Myocyte (in vitro differentiated cells): Measurements from ENCODE around the gene SRC. TPM values are rescaled to one million over a fixed set of nuclear protein-coding genes. Genes with fewer than 3 reads are reported as not detected.
A peak's percentile ranks its signal among the peaks of the same experiment; 100 is the strongest.

Source experiments
- DNase-seq: peaks from one replicate; pipeline ENCODE4 v3.0.0-alpha.2; 2012; ENCODE audit warnings: low read depth
- total RNA-seq: library from RNA; depleted of rRNA; stranded (reverse); fragments of >200 nt; gene quantifications from 2 replicates; pipeline ENCODE4 v1.2.3, GENCODE V29; 2014

SRC gene
- total RNA-seq, 1 donor from 2014 or later, result 3.2 TPM

- DNase-seq, result no peak
Measured at GRCh38 chr20:37421988-37422387, 76.0 kb downstream of the SRC start.

DNA sequence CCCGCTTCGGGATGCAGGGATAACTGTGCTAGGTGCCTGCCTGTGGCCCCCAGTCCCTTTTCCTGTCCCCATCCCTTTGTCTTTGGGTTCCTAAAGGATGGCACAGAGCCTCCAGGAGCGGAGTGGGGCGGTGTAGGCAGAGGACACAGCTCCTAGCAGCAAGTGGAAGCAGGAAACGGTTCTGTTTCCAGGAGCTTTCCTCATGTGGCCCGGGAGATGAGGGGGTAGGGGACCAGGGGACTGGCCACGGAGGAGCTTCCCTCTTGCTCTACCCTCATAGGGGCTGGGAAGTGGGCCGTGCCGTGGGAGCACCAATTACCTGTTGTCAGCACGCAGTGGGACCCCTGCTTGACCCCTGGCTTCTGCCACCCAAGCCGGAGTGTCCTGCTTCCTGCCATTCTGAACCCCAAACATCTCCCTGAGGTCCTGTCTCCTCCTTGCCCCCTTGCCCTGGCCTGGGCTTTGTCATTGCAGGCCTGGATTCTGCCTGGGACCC is 76.9 kb downstream of the SRC start:
- no peak for DNase-seq

DNA sequence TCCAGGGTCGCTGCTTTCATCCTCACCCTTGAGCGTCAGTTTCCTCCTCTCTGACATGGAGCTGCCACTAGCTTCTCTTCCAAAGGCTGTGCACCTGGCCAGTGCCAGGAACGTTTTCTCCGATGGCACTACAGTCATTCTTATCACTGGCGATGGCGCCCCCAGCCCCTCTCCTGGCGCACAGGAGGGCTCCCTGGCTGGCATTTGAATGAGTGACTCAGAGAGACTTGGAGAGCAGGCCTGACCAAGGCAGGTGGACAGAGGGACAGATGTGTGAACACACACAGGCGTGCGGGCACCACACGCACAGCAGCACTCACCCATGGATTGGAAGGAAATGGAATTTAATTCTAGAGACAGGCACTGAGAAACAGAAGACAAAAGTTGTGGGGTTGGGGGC is 77.6 kb downstream of the SRC start:
- DNase-seq, result no peak

- DNase-seq, result no peak
Measured at GRCh38 chr20:37424062-37424851, 78.3 kb downstream of the SRC start.

GRCh38 chr20:37425103-37425625 is 79.2 kb downstream of the SRC start:
- DNase-seq, result no peak

DNA sequence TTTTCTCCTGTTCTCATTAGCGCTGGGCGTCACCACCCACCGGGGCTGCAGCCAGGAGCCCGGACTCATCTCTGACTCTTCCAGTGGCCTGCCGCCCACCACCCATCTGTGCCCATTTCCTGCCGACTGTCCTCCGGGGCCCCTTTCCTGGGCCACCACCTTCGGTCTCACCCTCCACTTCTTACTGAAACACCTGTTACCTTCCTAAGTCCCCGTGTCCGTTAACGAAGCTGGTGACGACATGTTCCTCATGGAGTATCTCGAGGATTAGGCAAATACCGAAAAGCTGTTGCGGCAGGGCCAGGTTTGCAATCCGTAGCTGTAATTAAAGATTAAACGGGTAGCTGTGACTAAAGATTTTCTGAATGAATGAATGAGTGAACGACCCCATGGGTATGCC is 80.2 kb downstream of the SRC start:
- no peak for DNase-seq

- DNase-seq, result peak; percentile 54
Measured at GRCh38 chr20:37426978-37427377, 81.0 kb downstream of the SRC start.

DNA sequence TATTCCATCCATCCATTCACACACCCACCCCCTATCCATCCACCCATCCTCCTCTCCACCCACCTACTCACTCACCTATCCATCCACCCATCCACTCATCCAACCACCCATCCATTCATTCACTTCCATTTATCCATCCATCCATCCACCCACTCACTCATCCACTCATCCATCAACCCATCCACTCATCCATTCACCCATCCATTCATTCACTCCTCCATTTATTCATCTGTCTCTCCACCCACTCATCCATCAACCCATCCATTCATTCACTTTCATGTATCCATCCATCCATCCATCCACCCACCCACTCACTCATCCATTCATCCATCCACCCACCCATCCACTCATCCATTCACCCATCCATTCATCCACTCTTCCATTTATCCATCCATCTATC is 84.1 kb downstream of the SRC start:
- DNase-seq, result no peak

DNA sequence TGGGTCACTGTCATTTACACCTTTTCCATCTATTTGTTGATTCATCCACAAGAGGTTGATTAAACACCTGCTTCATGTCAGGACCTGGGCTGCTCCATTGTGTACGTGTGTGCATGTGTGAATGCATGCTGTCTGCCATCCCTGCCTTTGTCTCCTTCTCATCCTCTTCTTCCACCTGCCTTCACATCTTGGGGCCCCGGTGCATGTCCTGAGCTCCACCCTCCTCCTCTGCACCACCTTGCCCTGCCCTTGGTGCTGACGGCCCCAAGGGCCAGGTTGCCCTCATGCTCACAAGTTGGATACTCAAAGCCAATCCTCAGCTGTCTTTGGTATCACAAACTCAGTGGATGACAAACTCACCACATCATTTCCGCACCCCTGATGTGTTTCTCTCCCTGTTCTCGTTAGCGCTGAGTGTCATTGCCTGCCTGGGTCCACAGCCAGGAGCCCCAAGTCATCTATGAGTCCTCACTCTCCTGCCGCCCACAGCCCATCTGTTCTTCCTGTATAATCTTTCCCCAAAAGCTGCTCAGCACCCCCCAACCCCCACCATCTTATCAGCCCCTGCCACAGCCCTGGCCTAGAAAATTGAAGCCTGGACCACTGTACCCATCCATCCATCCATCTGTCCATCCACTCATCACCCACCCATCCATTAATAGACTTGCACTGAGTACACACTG is 85.0 kb downstream of the SRC start:
- no peak for DNase-seq

DNA sequence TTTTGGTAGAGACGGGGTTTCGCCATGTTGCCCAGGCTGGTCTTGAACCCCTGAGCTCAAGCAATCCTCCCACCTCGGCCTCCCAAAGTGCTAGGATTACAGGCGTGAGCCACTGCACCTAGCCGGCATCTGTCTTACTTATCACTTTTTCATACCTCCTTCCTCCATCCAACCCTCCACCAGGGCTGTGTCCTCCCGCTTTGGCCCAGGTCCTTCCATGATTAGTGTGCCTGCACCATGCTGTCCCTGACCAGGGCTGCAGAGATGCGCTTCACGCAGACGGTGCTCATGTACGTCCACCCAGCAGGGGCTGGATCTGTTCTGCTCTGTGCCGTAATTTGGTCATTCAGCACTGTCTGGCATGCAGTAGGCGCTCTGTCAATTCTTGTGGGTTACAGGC is 85.8 kb downstream of the SRC start:
- no peak for DNase-seq

DNA sequence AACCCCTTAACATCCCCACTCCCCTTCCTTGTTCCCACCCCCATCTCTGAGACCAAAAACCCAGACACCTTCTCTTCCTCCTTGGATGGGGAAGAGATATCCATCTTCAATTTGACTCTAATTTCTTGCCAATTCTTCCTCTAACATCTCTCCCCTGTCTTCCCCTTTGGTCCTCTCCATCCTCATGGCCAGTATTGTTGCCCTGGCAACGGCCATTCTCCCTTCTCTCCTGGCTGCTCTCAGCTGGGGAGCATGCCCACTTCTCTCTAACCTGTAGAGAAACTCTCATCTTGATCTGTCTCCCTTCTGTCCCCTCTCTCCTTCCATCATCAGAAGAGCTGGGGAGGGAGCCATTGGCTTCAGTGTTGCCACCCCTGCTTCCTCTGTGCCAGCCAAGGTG is 86.7 kb downstream of the SRC start:
- no peak for DNase-seq

- DNase-seq, result no peak
Measured at GRCh38 chr20:37435607-37436006, 89.7 kb downstream of the SRC start.

DNA sequence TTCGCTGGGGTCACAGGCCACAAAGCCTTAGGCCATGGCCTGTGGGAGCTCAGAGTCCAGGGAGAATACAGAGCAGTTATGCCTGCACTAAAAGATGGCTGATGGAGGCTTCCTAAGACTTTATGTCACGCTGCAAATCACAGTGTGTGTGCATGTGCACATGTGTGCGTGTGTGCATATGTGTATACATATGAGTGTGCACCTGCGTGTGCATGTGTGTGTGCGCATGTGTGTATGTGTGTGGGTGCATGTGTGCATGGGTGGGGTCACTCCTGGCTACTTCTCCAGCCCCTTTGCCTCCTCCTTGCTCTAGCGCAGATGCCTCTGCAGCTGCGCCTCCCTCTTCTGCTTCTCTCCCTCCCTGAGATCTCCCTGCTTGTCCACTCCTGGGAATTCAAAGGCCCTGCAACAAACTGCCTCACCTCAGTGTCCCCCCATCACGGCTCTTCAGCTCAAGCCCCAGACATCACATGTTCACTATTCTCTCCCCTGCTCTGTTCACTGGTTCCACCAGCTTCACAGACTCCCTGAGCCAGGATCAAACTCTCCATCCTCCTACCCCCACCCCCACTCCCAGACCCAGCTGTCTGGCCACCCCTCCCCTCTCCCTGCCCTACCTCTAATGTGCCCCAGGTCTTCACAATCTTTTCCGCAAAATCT is 90.7 kb downstream of the SRC start:
- DNase-seq, result no peak

- no peak for DNase-seq
Measured at GRCh38 chr20:37437676-37438075, 91.7 kb downstream of the SRC start.

- no peak for DNase-seq
Measured at GRCh38 chr20:37438464-37439222, 92.7 kb downstream of the SRC start.

DNA sequence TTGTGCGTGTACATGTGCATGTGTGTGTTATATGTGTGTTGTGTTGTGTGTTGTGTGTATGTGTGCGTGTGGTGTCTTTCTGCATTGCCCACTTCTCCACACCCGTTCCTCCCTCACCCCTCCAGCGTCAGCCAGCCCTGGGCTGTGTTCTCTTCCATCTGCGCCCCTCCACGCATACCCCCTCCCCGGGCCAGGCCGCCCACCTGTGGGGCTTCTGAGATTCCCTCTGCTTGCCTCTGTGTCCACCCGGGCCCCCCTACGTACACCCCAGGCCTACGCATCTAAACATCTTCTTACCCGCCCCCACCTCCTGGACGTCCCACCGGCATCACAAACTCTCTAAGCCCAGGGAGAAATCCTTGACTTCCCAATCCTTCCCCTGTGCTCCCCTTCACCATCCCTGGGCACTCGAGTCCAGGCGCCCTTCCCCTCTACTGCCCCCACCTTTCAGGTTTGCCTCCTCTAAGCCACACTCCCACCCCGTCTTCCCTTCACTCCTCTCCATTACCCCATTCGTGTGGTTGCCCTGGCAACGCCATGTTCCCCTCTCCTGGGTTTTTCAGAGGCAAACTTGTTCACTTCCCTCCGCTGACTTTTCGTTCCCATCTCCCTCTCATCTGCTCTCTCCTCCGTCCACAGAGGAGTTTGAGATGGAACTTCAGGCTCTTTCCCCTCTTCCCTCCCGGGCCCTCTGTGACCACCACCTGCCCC is 93.4 kb downstream of the SRC start:
- no peak for DNase-seq

GRCh38 chr20:37441023-37441422 is 95.1 kb downstream of the SRC start:
- DNase-seq, result no peak

GRCh38 chr20:37442547-37442946 is 96.6 kb downstream of the SRC start:
- no peak for DNase-seq

DNA sequence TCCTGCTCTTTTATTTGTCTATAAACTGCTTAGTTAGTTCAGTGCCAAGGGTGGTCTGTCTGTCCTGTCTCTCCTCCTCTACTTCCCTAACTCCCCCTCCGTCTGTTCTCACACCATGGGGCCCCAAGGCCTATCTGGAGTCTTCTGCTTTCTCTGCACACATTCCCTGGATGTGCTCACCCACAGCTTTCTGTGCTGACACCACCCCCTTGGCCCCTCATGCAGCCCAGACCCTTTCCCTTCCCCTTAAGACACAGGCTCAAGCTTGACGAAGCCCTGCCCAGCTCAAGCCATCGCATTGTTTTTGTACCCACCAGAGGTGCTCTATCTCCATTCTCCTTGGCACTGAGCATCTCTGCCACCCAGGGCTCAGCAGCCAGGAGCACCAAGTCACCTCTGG is 97.0 kb downstream of the SRC start:
- DNase-seq, result no peak

- DNase-seq, result no peak
Measured at GRCh38 chr20:37443596-37443995, 97.7 kb downstream of the SRC start.

- no peak for DNase-seq
Measured at GRCh38 chr20:37445041-37445440, 99.1 kb downstream of the SRC start.
